G401 (cell line): ENCODE data around the gene OPCML. TPM values are rescaled to one million over a fixed set of nuclear protein-coding genes. Genes with fewer than 3 reads are reported as not detected.

ENCODE experiments used
- DNase-seq: peaks from one replicate; pipeline ENCODE4 v3.0.0-alpha.2; 2015; ENCODE audit warnings: low spot score
- in situ Hi-C: cut with HindIII; loops from 2 replicates; pipeline ENCODE4 v1.10.0; 2016; ENCODE audit warnings: low sequenced_read_pairs, mixed read lengths
- total RNA-seq: library from RNA; depleted of rRNA; stranded (reverse); fragments of >200 nt; shearing (Covaris generic); gene quantifications from 2 replicates; pipeline ENCODE4 v1.2.3, GENCODE V29; 2014

The OPCML gene
- total RNA-seq, 1 experiment from 2014 or later, result not detected

DNA sequence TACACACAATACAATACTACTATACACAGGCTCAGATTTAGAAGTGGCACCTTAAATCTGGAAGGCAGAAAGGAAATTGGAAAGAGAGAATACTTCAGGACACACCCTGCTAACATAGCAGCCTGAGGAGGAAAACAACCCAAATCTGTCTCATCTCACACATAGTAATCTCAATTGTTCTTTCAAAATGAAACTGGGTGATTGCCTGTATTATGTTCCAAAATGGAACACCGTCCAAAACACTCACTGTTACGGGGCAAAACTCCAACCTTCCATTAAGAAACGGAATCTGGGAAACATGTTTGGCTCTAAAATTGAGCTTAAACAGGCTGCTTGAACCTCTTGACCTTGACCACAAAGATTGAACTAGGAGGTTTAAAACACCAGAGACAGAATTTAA is 572.6 kb downstream of the OPCML start:
- in situ Hi-C loops, result no loop called here
- DNase-seq, result peak; percentile 75

DNA sequence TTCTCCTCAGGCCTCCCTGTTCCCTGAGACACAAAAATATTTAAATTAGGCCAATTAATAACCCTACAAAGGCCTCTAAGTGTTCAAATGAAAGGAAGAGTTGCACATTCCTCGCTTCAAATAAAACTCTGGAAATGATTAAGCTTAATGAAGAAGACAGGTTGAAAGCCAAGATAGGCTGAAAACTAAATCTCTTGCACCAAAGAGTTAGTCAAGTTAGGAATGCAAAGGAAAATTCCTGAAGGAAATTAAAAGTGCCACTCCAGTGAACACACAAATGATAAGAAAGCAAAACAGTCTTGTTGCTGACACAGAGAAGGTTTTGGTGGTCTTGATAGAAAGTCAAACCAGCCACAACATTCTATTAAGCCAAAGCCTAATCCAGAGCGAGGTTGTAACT is 574.4 kb downstream of the OPCML start:
- no peak for DNase-seq
- in situ Hi-C loops, result no loop called here

DNA sequence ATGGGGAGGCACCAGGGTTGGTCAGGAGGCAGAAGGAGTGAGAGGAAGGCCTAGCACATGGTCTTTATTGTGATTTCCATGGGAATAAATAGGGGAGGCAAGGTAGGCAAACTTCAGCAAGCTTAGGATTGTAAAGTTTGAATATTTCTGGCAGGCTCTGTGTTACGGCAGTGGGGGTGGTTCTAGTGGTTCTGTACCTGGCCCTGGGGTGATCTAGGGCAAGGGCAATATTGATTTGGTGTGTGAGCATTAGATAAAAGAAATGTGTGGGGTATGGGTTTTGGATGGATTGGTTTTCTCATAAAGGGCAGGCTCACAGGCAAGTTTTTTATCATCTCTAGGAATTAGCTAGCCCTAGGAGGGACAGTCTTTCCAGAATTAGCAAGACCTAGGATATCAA is 584.0 kb downstream of the OPCML start:
- in situ Hi-C loops, result no loop called here

DNA sequence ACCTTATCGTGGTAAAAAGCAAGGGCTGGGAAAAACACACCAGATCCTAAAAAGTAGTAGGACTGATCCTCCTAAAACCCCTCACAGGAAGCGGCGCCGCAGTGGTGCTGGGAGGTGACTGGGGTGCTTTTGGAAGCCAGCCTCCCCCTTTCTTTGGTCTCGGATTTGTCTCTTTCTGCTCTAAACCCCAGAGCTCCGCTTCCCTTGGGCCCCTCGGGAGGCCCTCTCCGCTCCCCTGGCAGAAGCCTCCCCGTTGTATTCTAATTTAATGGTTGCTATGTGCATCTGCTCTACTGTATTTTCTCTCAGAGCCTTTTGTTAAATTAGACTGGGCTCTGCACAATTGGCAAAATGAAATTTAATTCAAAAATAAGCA is 587.7 kb downstream of the OPCML start:
- in situ Hi-C loops, result no loop called here
- no peak for DNase-seq

More for the DNA sequence above, 584.0 kb downstream of the OPCML start:
- DNase-seq, result no peak

DNA sequence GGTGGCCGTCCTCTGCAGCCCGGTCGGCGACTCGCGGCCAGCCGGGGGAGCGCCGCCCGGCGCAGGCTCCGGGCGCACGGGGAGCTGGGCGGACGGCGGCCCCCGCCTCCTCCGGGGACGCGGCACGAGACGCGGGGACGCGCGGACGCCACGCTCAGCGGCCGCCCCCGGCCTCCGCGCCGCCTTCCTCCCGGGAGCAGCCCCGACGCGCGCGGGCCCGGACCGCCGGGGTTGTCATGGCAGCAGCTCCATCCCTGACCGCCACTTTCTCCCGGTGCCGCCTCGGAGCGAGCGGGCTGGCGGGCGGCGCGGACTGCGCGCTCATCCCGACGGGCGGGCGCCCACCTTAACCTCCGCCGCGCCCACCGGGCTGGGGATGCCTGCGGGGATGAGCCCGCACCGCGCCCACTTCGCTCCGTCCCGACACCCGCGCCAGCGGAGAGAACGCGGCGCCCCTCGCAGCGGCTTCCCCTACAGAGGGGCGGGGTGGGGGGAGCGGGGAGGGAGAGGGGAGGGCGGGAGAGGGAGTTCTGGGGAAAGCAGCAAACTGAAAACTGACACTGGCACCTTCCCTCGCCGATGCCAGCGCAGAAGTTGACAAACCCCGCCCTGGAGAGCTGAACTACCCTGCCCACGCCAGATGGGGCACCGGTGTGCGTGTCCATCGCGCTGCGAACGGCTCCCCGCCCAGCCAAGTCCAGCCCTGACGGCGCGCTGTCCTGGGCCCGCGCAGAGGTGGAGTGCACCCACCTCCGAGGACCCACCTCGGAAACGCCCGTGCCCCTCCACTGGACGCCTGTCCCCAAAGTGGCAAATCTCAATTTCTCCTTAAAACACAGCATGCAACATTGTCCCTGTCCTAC is 588.4 kb downstream of the OPCML start:
- peak; percentile 71 for DNase-seq
- in situ Hi-C loops, result no loop called here

DNA sequence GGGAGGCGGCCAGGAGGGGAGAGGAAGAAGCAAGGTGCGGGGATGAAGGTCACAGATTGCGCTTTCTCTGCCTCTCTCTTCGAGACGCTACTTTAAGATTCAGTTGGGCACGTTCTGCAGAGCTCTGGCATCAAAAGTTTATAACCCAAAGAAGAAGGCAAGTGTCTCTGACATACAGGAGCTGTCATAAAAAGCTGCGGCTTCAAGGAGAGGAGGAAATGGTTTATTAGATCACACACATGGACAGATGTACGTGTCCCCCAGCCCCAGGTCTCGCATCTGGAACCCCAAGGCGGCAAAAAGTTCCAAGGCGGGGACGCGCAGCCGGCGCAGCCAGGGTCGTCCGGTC is 589.0 kb downstream of the OPCML start:
- in situ Hi-C loops, result no loop called here
- no peak for DNase-seq

DNA sequence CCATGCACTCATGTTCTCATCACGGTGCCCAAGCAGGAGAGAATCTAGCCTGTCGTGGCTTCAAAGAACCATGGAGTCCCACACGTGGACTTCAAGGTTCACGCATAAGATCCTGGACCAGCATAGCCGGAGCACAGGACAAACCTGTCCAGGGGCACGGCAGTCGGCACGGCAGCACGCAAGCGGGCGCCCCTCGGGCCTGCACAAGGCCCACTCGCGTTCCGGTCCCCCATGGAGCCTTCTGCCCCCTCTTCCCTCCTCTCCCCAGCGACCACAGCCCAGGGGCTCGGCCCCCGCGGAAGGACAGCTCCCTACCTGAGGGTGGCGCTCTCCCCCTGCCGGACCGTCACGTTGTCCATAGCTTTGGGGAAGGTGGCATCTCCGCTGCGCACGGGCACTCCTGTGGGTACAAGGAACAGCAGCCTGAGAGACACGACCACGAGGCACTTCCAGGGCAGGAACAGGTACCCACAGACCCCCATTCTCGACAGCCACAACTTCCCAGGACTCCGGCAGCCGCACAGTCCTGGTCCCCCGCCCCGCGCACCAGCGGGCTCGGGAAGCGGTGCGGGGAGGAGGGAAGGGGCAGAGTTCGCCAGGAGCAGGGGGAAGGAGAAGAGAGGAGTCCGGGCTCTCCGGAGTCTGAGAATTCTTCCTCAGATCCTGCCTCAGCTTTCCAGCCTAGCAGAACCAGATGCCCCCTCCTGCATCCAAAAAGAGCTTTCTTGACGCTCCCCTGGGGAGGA is 589.5 kb downstream of the OPCML start:
- DNase-seq, result peak; percentile 53
- in situ Hi-C loops, result no loop called here

DNA sequence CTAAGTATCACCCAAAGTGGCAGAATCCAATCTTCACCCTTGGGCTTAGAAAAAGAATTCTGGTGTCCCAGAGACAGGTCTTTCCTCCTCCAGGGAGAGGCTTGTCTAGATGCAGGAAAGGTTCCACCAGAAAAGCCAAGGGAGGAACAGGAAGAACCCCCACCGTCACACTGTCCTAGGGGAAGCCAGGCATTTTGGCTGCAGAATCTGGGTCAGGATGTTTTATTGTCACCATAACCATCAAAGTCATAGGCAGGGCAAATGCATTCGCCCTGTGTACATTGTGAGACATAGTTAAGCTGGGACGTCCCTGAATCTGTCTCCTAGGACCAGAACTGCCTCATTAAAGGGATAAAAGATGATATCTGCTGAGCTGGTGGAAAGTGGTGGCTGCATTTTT is 590.5 kb downstream of the OPCML start:
- DNase-seq, result peak; percentile 77
- in situ Hi-C loops, result no loop called here

DNA sequence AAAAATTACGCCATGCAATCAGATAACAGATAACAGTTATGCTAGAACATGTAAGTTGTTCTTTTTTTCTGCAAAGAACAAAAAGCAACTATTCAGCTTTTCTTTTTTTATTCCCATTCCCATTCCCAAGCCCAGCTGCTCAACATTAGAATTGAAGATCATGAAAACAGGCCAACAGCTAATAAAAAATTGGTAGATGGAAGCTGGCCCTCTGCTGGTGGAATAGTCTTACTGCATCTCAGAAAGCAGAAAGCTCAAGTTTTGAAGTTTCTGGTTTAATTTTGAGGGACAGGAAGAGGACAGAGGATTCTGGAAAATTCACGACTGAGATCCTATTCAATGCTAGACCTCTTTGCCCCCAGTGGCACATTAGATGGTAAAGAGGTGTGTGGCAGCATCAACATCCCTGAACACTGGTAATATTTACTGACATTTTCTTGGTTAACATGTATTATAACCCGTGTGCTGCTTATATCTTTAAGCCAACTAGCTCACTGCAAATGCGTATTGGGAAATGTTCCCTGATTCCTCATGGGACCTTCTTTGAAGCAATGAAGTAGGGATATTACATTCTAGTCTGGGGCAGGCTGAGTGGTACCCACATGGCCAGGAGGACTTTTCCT is 591.2 kb downstream of the OPCML start:
- DNase-seq, result peak; percentile 84
- in situ Hi-C loops, result no loop called here

DNA sequence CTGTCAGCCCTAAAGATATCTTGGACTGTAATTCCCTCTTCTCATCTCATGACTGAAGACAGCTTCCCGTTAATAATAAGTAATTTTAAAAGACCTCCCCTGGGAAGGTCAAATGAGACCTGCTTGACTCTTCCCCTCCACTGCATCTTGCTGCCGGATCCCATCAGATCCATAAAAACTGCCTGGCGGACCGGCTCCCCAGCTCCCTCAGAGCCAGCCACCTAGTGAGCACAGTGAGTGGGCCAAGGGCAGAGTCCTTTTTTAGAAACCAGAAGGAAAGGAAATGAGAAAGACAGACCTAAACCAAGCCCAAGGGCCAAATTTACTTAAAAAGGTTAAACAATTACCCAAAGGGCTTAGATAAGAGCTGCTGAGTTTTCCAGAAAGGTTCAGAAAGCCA is 595.3 kb downstream of the OPCML start:
- in situ Hi-C loops, result no loop called here
- DNase-seq, result no peak

DNA sequence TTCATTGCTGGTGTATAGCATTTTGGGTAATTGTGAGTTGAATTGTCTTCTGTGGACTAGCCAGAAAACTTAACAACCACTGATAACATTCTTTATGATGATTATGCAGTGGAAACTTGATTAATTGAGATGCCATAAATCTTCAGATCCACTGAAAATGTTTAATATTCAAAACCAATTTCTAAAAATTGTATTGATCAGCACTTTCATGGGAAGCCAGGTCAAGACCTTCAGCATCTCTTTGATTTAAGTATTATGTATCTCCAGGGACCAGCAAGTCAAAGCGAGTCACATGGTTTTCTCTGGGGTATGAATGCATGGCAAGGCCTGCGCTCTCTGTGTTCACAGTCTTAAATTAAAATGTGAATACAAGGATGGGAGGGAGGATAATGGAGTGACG is 596.9 kb downstream of the OPCML start:
- no peak for DNase-seq
- in situ Hi-C loops, result no loop called here

DNA sequence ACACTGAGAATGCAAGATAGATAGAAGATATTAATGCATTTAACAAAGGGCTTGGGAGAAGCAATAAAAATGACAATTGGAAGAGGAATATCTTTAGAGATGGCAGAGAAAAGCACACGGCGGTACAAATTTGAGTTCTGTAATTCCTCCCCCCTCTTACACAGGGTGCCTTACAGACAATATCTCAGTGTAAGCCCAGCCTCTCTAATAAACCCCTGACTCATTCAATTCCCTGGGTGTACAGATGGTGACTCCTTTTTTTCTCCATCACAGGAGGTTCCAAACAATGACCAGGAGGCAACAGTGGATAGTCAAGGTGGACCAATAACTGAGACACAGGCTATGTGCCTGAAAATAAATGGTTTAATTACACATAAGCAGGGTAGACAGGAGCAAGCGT is 598.6 kb downstream of the OPCML start:
- peak; percentile 47 for DNase-seq
- in situ Hi-C loops, result no loop called here

DNA sequence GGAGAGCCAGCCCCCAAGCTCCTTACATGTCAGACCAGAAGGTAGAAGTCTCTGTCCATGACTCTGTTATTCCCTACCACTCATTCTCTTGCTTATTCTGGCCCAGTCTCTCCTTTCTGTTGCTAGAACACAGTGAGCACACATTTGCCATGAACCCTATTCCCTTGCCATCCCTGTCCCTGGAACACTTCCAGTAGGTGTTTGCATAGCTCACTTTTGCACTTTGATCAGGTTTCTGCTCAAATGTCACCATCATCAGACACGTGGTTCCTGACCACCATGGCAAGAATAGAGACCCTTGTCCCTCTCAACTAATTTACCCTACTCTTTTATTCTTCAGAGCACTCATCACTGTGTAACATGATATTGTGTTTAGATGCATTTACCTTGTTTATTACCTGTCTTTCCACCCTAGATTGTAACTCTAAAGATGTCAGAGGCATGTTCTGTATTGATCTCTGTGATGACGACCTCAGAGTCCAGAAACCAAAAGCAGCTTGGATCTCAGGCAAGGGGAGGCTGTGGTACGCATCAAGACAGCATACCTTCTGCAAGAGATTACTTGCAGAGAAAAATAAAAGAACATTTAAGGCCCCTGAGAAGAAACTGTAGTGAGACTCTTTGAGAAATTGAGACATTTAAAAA is 606.4 kb downstream of the OPCML start:
- DNase-seq, result no peak
- in situ Hi-C loops, result no loop called here

DNA sequence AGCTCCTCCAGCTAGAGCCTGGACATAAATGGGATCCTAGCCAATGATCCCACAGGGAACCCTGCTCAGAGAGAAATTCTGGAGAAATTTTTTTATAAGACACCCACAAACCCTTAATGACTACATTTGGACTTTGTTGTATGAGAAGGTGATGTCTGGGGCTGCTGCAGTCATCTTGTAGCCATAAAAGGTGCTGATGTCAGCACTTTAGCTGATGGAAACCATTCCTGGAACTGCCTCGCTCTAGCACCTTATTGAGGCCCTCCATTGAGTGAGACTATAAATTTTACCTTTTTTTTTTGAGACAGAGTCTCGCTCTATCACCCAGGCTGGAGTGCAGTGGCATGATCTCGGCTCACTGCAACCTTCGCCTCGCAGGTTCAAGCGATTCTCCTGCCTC is 610.7 kb downstream of the OPCML start:
- DNase-seq, result no peak
- in situ Hi-C loops, result no loop called here

DNA sequence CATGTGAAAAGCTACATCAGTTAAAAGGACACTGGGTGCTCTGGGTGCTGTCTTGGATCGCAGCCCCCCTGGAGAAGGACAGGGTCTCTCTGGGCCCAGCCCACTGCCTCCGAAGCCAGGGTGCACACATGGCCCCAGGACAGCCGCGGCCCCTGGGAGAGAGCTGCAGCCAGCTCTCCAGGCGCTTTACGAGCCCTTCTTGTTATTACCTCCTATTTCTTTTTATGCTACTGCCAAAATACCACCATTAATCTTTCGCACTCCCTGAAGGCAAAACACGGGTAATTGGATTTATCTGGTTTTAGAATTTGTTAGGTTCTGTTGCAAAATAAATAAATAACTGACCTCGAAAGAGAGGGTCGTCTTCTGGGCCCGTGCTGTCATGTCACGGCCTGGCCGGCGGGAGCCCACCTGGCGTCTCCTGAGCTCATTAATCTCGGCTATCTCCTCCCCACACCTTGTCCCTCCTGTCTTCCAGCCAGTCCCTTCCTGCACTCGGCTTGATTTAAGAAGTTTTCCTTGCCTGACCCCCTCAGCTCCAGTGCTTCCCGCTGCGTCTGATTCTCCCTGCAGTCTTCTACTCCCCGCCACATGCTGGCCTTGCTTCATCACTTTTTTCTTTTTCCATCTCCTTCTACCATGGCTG is 611.7 kb downstream of the OPCML start:
- DNase-seq, result no peak
- in situ Hi-C loops, result no loop called here

DNA sequence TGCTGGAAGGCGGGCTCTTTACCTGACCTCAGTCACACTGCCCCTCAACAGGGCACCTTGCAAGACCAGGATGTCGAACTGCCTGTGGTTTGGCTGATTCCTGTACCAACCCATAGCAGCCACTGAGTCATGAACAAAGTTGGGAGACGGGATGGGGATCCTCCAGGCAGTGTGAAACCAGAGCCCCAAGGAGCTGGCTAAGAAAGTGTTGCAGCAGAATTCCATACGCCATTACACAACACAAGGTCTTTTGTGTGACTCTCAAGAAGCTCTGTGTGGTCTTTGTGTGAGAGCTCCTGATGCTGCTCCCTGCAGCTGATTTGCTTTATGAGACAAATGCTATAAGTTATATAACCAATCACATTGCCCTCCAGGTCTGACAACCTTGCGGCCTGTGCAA is 617.7 kb downstream of the OPCML start:
- DNase-seq, result no peak
- in situ Hi-C loops, result no loop called here

DNA sequence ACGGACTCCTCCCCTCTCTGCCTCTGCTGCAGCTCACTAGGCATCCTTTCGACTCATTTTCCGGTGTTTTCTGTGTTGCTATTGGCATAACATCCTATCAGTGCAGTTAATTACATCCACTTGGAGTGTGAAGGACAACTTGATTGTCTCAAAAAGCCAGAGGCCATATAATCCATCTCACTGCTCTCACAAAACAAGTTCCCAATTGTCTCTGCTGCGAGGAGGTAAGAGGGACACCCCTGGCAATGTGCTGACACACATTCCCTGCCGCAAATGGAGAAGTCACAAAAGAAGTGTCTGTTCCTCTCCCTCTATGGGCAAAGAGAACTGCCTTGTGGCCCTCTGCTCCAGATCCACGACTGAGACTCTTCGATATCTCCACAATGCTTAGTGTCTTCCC is 618.4 kb downstream of the OPCML start:
- in situ Hi-C loops, result no loop called here
- DNase-seq, result no peak

DNA sequence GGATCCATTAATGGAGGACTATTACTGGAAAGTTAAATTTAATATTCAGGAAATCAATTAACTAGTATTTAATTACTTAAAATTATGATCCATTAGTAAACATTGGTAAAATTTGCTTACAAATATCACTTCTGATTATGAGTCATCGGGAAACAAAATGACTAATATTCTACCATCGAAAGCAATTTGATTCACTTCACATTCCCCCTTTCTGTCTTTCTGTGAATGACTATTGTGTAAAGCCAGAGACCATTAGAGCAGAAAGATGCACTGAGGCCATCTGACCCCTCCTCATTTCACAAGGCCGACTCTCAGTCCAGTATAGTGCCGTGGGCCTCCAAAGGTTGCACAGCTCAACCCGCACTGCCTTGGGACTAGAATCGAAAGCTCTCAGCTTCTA is 619.0 kb downstream of the OPCML start:
- in situ Hi-C loops, result no loop called here
- DNase-seq, result no peak

DNA sequence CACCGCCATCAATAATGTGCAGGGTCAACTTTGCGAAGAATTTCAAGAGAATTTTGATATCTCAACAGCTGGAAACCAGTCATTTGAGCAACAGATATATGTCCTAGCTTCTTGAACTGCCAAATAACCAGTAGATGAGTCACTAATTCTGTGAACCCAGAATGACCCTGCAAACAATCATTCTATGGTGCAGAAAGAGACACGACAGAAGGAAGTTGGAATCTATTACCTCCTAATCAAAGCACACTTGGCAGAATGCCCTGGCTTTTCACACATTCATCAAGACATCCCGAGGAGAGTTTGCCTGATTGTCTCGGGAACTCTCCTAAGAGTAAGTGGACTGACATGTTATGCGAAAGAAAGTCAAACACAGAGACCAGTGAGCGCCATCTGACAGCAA is 621.1 kb downstream of the OPCML start:
- in situ Hi-C loops, result no loop called here
- peak; percentile 40 for DNase-seq
